Spinal cord (tissue), 10 donors: ENCODE results near the gene CABP4. TPM values are rescaled to one million over a fixed set of nuclear protein-coding genes. Genes with fewer than 3 reads are reported as not detected.
A peak's percentile ranks its signal among the peaks of the same experiment; 100 is the strongest.

Experiments
- DNase-seq, 6 donors: peaks; one replicate each; pipeline versions ENCODE4 v3.0.0 to v3.0.0-alpha.2; 2013 to 2015; ENCODE audit warnings: low spot score in 6 of 6, low read depth in 4 of 6
- H3K27ac ChIP-seq: one replicate; pipeline ENCODE4 v1.5.1; 2013; ENCODE audit warnings: low read depth, low read length, control low read depth
- H3K27me3 ChIP-seq: one replicate; pipeline ENCODE4 v1.6.1; 2013; ENCODE audit warnings: low read length; ENCODE audit not compliant: control insufficient read depth, insufficient read depth
- H3K36me3 ChIP-seq: one replicate; pipeline ENCODE4 v1.6.1; 2013; ENCODE audit warnings: low read length; ENCODE audit not compliant: control insufficient read depth, insufficient read depth
- H3K4me1 ChIP-seq: one replicate; pipeline ENCODE4 v1.6.1; 2013; ENCODE audit warnings: low read length; ENCODE audit not compliant: control insufficient read depth, insufficient read depth
- H3K4me3 ChIP-seq: one replicate; pipeline ENCODE4 v1.5.1; 2013; ENCODE audit warnings: low read depth, low read length, control low read depth
- H3K9me3 ChIP-seq: one replicate; pipeline ENCODE4 v1.6.1; 2013; ENCODE audit warnings: low read length; ENCODE audit not compliant: control insufficient read depth, insufficient read depth
- WGBS: methylation state at CpG from one replicate; pipeline ENCODE4 v1.1.5; 2013; ENCODE audit warnings: missing lambda C conversion rate; ENCODE audit not compliant: insufficient coverage; 5-methylcytosine and 5-hydroxymethylcytosine counted together
- long read RNA-seq, 4 donors: transcript quantifications; one replicate each; lab custom pipeline, GENCODE V29; 2026
- polyA plus RNA-seq, 2 donors: library from polyadenylated mRNA; unstranded; fragments of 120-200 nt; gene quantifications; one replicate each; pipeline ENCODE4 v1.2.1, GENCODE V29; 2013; ENCODE audit not compliant: insufficient read length in 2 of 2
- total RNA-seq, 2 donors: library from RNA; depleted of rRNA in 1 of 2; stranded (reverse); fragments of 120-200 nt in 1 of 2; fragments of >200 nt in 1 of 2; gene quantifications; one replicate each; pipeline versions ENCODE4 v1.2.3 to v1.2.4, GENCODE V29; 2013 to 2014
- donor health status: healthy.

CABP4 gene
- total RNA-seq (under 1 TPM; 0.30 to 0.39 TPM), polyA plus RNA-seq (under 1 TPM; 0.53 to 0.67 TPM)
- long read RNA-seq, donor 1, partial matches to known transcripts: 7 of 39 reads
- long read RNA-seq, donor 1, other reads (novel, unspliced or antisense): 32 of 39 reads
- long read RNA-seq, donor 2: 0 reads
- long read RNA-seq, donor 3: 0 reads
- long read RNA-seq, donor 4: 0 reads

GRCh38 chr11:67455054-67455453 is at the start of gene CABP4:
Gene CABP4, plus strand, starts transcription at chr11:67455354. Its CDS starts 70 bp downstream, at chr11:67455424.
- DNase-seq: no peak
- Histone ChIP-seq H3K4me3 (no peak within 1 kb of the TSS), H3K27ac (no peak within 1 kb of the TSS), H3K4me1 (peaks cover 12% of the 10 kb centered on the region), H3K36me3 (no peaks in the 10 kb centered on the region), H3K27me3 (no peaks in the 10 kb centered on the region), H3K9me3 (no peaks in the 10 kb centered on the region)
- 91% methylated on average over 2 of the region's 3 CpGs for WGBS

DNA sequence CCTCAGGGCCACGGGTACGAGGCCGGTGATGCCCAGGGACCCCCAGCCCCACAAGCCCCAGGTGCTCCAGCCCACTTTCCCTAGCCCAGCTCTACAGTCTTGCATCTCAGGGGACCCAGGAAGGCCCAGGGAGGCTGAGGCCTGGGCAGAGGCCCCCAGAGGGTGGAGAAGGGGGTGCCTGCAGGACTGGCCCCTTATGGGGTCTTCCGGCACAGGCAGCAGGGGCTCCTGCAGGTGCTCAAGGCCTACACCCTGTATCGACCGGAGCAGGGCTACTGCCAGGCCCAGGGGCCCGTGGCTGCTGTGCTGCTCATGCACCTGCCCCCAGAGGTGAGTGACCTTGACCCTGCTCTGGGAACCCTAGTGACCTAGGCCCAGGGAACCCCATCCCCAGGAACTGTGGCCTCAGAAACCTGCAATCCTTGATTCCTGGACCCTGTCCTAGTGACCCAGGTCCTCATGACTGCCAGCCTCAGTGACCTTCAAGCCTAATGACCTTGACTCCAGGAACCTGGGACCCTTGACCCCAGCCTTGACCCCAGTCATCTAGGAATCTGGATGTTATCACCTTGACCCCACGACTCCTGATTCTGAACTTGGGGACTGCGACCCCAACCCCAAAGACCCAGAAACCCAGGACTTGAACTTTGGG is 49.3 kb upstream of the CABP4 start:
- Histone ChIP-seq H3K27ac (no peak overlapping the region), H3K9me3 (no peaks in the 10 kb centered on the region), H3K27me3 (no peaks in the 10 kb centered on the region), H3K4me1 (peaks cover 49% of the 10 kb centered on the region), H3K4me3 (no peak overlapping the region), H3K36me3 (peaks cover 3% of the 10 kb centered on the region)
- WGBS: 88% methylated on average over 9 of the region's 9 CpGs
- no peak for DNase-seq

DNA sequence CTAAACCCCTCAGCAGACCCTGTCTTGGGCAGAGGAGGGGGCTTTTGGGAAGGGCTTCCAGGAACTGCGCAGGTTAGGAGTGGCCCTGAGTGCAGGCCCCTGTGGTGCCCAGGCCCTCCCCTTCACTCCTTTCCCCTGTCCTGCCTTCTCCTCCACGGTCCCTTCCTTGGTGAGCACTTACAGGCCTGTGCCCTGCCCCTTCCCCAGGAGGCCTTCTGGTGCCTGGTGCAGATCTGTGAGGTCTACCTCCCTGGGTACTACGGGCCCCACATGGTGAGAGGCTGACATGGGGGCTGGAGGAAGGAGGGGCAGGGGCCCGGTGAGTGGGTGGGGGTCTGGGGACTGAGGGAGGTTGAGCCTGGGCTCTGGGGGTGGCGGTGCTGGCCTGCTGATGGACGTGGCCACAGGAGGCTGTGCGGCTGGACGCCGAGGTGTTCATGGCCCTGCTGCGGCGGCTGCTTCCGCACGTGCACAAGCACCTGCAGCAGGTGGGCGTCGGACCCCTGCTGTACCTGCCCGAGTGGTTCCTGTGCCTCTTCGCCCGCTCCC is 48.7 kb upstream of the CABP4 start:
- Histone ChIP-seq H3K27me3 (no peaks in the 10 kb centered on the region), H3K36me3 (no peaks in the 10 kb centered on the region), H3K4me1 (peaks cover 48% of the 10 kb centered on the region), H3K4me3 (no peak overlapping the region), H3K27ac (no peak overlapping the region), H3K9me3 (no peaks in the 10 kb centered on the region)
- WGBS: 86% methylated on average over 17 of the region's 18 CpGs
- DNase-seq: no peak

DNA sequence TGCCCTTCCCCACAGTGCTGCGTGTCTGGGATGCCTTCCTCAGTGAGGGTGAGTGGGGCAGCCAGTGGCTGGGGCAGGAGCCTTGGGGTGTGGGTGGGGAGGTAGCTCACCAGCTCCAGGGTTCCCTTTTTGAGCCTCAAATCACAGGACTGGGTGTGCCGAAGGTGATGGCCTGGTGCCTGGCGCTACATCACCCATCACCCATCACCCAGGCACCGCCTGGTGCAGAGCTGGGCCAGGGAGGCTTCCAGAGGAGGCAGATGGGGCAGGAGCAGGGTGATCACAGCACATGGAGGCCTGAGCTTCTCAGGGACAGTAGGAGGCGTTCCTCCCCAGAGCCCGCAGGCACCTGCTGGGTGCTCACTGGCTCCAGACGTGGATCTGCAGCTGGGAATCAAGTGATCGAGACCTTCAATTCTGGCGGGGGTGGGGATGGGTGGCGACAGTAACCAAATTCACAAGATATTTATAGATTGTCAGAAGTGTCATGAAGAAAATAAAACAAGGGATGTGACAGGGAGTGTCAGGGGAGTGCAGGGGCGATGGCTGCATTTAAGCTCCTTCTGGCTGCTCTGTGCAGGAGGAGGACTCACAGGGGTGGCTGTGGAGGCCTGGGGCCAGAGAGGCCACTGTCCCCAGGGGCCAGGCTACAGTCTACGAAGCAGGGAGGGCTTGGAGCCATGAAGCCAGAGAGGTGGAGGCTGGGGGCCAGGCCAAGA is 48.0 kb upstream of the CABP4 start:
- H3K36me3 ChIP-seq: no peaks in the 10 kb centered on the region
- WGBS: 55% methylated on average over 8 of the region's 12 CpGs
- H3K27me3 ChIP-seq: peaks cover 2% of the 10 kb centered on the region
- no peaks in the 10 kb centered on the region for H3K9me3 ChIP-seq
- H3K4me1 ChIP-seq: peaks cover 46% of the 10 kb centered on the region
- no peak for DNase-seq
- H3K4me3 ChIP-seq: no peak overlapping the region
- no peak overlapping the region for H3K27ac ChIP-seq

DNA sequence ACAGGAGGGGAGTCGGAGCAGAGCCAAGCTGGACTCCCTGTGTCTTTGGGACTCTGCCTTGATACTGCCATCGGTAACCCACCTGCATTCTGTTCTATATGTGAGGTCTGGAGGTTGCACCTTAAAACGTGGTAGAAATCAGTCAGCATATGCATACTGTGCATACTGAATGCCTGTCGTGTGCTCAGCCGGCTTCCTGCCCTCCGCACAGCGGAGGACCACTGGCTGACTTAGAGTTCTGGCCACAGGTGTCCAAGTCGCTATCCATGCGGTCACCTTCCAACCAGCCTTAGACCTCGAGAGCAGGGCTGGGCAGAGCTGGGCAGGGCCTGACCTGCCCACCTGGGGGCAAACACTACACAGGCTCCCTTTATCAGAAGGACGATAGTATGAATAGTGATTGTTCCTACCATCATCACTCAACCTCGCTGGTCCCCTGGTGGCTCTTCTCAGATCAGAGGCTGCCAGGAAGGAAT is 47.4 kb upstream of the CABP4 start:
- Histone ChIP-seq H3K4me3 (no peak overlapping the region), H3K27ac (no peak overlapping the region), H3K9me3 (no peaks in the 10 kb centered on the region), H3K27me3 (peaks cover 5% of the 10 kb centered on the region), H3K36me3 (no peaks in the 10 kb centered on the region), H3K4me1 (peaks cover 41% of the 10 kb centered on the region)
- WGBS: 72% methylated on average over 9 of the region's 12 CpGs
- DNase-seq: no peak

DNA sequence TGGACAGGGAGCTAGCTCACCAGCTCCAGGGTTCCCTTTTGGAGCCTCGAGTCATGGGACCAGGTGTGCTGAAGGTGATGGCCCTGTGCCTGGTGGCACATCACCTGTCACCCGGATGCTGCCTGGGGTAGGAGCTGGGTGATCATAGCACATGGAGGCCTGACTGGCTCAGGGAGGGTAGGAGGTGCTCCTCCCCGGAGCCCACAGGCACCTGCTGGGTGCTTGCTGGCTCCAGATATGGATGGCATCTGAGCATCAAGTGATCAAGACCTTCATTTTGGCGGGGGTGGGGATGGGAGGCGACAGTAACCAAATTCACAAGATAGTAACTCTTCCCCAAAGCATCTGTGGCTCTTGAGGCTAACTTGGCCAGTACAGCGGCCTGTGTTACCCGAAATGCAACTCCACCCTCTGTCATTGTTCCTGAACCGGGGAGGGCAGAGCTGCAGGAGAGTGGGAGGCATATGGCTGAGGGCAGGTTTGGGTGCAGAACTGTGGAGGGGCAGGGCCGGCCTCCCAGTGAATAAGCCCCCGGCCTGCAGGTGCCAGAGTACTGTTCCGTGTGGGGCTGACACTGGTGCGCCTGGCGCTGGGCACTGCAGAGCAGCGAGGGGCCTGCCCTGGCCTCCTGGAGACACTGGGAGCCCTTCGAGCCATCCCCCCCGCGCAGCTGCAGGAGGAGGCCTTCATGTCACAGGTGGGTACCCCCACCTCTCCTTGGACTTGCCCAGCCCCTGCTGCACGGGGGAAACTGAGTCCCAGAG is 46.5 kb upstream of the CABP4 start:
- Histone ChIP-seq H3K4me3 (no peak overlapping the region), H3K36me3 (no peaks in the 10 kb centered on the region), H3K4me1 (peaks cover 43% of the 10 kb centered on the region), H3K9me3 (no peaks in the 10 kb centered on the region), H3K27me3 (peaks cover 9% of the 10 kb centered on the region), H3K27ac (no peak overlapping the region)
- DNase-seq: no peak
- WGBS: 88% methylated on average over 17 of the region's 18 CpGs

DNA sequence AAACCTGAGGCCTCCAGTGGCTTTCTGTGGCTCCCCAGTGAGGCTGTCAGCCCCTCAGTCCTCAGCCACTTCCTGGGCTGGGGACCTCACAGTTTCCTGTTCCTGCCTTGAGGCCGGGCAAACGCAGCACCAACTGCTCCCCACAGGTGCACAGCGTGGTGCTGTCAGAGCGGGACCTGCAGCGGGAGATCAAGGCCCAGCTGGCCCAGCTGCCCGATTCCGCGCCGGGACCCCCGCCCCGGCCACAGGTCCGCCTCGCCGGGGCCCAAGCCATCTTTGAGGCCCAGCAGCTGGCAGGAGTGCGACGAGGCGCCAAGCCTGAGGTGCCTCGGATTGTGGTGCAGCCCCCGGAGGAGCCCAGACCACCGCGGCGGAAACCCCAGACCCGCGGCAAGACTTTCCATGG is 45.9 kb upstream of the CABP4 start:
- WGBS: 79% methylated on average over 24 of the region's 24 CpGs
- no peak overlapping the region for H3K4me3 ChIP-seq
- DNase-seq: no peak
- H3K9me3 ChIP-seq: no peaks in the 10 kb centered on the region
- H3K27me3 ChIP-seq: peaks cover 9% of the 10 kb centered on the region
- H3K27ac ChIP-seq: no peak overlapping the region
- H3K4me1 ChIP-seq: peaks cover 37% of the 10 kb centered on the region
- H3K36me3 ChIP-seq: no peaks in the 10 kb centered on the region

- Histone ChIP-seq H3K27me3 (peaks cover 12% of the 10 kb centered on the region), H3K27ac (no peak overlapping the region), H3K9me3 (no peaks in the 10 kb centered on the region), H3K36me3 (no peaks in the 10 kb centered on the region), H3K4me1 (peaks cover 37% of the 10 kb centered on the region), H3K4me3 (no peak overlapping the region)
- no peak for DNase-seq
- 42% methylated on average over 9 of the region's 13 CpGs for WGBS
Measured at GRCh38 chr11:67409781-67410368, 45.3 kb upstream of the CABP4 start.

GRCh38 chr11:67410369-67410831 is 44.8 kb upstream of the CABP4 start:
- Histone ChIP-seq H3K4me1 (peaks cover 43% of the 10 kb centered on the region), H3K27me3 (peaks cover 17% of the 10 kb centered on the region), H3K4me3 (no peak overlapping the region), H3K36me3 (no peaks in the 10 kb centered on the region), H3K27ac (peak overlapping the region; percentile 33), H3K9me3 (no peaks in the 10 kb centered on the region)
- WGBS: 27% methylated on average over 12 of the region's 15 CpGs
- peak in 2 of 6 donors; percentile 18 to 51 for DNase-seq
